ENCODE measurements around the gene MGME1.
A peak's percentile ranks its signal among the peaks of the same experiment; 100 is the strongest.
"Not testable (repeated sequence)": the region's sequence is repeated elsewhere in the genome, so short reads cannot be mapped to it uniquely, and the experiment has no call there.

The MGME1 gene

DNA sequence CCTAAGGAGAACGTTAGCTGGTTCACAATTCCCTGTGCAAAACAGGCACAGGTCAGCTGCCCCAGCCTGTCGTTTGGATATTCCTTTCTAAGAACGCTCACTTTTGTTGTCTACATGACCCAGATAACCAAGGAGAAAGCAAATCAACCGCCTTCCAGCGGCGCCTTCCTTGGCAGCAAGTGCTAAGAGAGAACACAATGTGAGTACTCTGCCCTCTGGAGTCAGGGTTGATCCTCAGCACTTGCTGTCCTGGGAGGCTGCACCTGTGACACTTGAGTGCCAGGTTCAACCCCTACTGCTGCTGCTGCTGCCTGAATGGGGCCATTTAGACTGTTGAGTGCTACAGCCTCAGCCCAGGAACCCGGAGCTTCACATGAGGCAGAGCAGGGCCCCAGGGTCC lies 52.1 kb downstream of the MGME1 start:
- DNase-seq (ENCODE audit: low spot score): no peak

DNA sequence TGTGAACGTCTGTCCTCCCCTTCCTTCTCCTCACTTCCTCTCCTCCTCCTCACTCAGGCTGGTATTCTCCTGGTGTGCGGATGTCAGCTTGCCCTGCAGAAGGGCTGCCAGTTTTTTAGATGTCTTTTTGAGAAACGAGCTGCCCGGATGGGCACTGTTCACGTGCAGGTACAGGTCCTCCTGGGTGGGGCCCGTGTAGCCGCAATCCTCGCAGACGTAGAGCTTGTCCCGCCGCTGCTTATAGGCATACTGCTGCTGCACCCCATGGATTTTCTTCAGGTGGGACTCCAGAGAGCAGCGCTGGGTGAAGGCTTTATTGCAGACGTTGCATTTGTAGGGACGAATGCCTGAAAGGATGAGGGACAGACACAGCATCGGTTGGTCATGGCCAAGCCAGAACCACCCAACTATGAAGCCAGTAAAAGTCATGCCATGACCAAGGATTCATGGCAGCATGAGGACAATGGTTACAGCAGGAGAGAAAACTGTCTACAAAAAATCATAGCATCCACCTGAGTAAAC lies 55.8 kb downstream of the MGME1 start:
- no peak for DNase-seq (ENCODE audit: low spot score)

DNA sequence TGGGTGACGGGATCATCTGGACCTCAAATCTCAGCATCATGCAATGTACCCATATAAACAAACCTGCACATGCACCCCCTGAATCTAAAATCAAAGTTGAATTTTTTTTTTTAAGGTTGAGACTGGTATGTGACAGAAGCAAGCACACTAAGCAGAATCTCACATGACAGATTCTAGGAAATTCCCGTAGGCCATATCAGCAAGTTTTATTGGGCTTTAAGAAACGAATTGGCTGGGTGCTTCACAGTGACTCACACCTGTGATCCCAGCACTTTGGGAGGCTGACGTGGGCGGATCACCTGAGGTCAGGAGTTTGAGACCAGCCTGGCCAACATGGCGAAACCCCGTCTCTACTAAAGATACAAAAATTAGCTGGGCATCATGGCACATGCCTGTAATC lies 58.2 kb downstream of the MGME1 start:
- DNase-seq (ENCODE audit: low spot score): not testable (repeated sequence)

DNA sequence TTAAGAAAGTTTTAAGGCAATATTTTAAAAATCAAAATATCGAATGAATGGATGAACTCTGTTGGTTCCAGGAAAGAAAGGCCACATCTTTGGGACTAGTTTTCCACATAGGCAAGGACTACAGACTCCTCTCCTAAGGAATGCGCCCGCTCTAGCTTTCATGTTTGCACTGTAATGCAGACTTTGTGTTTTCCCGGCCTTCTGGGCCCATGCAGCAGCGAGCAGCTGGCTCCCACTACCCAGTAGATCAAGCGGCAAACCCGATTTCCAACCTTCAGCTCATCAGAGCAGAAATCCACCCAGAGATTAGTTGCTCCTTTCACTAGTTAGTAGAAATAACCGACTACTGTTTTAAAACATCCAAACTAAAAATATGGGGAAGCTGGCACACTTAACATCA lies 61.2 kb downstream of the MGME1 start:
- DNase-seq (ENCODE audit: low spot score): no peak

DNA sequence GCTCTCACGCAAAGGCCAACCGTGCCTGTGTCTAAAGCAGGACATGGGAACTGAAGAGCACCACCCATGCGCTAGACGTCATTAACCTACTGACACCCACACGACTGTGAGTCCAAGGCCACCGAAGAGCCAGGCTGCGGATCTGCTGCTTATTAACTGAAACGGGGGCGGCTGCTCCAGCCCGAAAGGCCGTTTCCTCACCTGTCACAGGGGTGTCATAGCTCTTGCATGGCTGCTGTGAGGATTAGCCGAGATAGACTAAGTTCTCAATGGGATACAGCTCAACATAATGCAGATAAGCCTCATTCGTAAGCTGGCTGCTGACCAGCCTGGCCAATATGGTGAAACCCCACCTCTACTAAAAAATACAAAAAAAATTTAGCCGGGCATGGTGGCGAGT lies 62.2 kb downstream of the MGME1 start:
- no peak for DNase-seq (ENCODE audit: low spot score)

DNA sequence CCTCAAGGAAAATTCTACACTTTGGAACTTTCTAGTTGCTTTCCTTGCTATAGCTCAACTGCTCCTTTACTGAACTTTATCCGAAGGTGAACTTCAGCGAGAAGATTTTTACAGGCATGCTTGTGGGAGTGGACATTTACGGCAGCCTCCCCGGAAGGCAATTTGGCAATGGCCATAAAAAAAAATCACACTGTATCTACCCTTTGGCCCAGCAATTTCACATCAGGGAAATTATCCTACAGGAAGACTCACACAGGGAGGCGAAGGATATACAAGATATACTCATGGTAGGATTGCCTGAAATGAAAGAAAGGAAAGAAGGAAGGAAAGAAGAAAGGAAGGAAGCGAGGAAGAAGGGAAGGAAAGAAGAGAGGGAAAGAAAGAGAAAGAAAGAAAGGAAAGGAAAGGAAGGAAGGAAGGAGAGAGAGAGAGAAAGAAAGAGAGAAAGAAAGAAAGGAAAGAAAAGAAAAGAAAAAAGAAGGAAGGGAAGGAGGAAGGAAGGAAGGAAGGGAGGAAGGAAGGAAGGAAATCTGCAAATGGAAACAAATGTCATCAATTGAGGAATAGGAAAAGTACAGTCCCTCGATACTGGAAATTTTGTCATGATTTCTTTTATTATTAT lies 63.2 kb downstream of the MGME1 start:
- no peak for DNase-seq (ENCODE audit: low spot score)

DNA sequence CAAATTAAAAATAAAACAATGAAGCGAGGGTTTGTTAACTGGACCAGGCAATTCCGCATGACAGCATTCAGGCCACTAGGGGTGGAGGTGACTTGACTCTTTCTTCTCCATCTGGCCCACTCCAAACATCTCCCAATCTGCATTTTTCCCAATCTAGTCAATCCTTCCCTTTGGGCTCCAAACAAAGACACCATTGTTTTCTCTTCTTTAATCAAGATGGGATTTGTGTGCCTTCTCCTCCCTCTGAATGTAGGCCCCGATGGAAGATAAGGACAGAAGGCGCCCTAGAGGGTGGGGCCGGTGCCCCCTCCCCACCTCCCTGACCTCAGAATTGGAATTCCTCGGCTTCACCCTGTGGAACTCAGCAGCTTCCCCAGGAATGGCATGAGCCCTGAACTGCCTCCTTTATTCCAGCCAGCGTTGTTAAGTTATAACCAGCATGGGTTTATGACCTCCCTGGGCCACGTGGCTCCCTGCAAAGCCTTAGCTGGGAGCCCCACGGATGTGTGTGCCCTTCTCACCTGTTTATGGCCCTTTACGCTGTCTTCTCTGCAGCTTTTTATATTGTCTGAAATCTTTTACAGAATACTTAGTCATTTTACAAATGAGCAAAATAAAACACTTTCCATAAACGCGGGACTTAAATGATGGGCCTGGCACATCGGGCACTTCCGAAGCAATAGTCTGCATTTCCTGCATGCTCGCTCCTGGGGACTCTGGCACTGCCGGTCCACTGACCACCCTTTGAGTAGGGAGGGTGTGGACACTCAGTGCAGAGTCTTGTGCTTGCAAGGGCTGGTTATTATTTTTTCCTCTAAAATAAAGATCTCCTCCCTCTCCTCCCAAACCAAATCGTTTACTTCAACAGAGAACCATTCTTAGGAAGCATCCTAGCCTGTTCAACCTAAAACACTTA lies 64.4 kb downstream of the MGME1 start:
- peak; percentile 53 for DNase-seq (ENCODE audit: low spot score)

DNA sequence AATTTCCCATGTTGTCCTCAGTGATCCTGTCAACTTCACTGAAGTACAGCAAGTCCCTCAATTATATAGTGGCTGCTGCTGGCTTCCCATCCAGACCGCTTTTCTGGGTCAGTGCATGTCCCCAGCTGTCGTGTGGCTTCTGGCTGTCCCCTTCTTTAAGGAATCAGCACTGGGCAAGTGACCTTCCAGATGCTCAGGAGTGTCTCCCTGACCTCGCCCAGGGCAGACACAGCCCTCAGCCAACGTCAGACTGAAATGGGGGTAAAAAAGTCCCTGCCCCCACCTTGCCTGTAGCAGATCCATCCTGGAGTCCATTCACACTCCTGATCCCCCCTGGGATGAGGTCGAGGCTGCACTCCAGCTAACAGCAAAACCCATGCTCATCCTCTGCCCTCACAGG lies 65.2 kb downstream of the MGME1 start:
- no peak for DNase-seq (ENCODE audit: low spot score)

DNA sequence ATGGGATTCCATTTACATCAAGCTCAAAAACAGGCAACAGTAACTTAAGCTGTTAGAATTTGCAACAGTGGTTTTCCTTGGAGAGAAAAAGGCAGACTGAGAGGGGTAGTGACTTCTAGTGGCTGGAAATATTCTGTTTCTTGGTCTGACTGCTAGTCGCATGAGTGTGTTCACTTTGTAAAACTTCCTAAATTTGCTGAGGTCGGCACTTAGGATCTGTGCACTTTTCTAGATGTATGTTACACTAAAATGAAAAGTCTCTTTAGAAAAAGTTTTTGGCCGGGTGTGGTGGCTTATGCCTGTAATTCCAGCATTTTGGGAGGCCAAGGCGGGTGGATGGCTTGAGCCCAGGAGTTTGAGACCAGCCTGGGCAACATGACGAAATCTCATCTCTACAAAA lies 70.2 kb downstream of the MGME1 start:
- DNase-seq (ENCODE audit: low spot score): no peak
